ENCODE results near the gene PRPSAP1. TPM values are rescaled to one million over a fixed set of nuclear protein-coding genes. Genes with fewer than 3 reads are reported as not detected.

The PRPSAP1 gene
- total RNA-seq, 1 donor from 2014 or later = 41.2 TPM

DNA sequence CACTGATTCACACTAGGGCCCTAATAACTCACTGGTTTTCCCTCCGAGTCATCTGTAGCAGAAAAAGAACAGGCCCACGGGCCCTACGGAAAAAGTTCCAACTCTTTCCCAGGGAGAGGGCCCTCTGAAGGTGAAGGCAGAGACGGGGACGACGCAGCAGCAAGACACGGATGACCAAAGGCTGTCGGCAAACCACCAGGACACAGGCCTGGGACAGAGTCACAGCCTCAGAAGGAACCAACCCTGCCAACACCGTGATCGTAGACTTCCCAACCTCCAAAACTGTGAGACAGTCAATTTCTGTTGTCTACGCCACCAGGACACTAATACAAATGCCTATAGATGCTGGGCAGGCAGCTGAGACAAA is 25.5 kb upstream of the PRPSAP1 start:
- Mint-ChIP-seq H3K27ac (no peak overlapping the region), H3K9me3 (no peaks in the 10 kb centered on the region), H3K36me3 (ENCODE audit: low read depth) (no peaks in the 10 kb centered on the region), H3K27me3 (ENCODE audit: insufficient read depth) (peaks cover 7% of the 10 kb centered on the region), H3K4me1 (ENCODE audit: low read depth) (peaks cover 10% of the 10 kb centered on the region), H3K4me3 (no peak overlapping the region)
- intact Hi-C loops (cut with micrococcal nuclease) = no loop called here
- no peak for DNase-seq (ENCODE audit: low spot score)

DNA sequence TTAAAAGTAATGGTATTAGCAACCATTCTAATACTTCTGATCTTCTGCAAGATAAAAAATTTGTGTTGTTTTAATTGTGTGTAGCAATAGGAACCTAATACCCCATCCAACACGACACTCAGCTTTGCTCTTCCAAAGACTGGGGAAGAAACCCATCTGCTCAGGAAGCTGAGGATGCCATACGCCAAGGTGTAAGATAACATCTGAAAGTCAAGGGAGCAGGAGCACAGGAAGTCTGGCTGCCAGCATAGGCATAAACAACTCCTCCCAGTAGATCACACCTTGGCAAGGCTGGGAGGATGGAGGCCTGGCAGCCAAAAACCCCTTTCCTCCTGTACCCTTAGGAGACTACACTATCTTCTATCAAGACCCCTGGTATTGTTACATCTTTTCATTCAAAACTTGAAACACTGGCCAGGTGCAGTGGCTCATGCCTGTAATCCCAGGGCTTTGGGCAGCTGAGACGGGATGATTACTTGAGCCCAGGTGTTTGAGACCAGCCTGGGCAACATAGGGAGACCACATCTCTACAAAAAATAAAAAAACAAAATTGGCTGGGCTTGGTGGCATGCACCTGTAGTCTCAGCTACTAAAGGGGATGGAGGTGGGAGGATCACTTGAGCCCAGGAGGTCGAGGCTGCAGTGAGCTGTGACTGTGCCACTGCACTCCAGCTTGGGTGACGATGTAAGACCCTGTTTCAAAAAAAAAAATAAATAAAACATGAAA is 25.0 kb upstream of the PRPSAP1 start:
- intact Hi-C loops (cut with micrococcal nuclease) = no loop called here
- Mint-ChIP-seq H3K9me3 (no peaks in the 10 kb centered on the region), H3K4me3 (no peak overlapping the region), H3K36me3 (ENCODE audit: low read depth) (no peaks in the 10 kb centered on the region), H3K27ac (no peak overlapping the region), H3K27me3 (ENCODE audit: insufficient read depth) (peaks cover 7% of the 10 kb centered on the region), H3K4me1 (ENCODE audit: low read depth) (peaks cover 8% of the 10 kb centered on the region)
- DNase-seq (ENCODE audit: low spot score) = no peak

DNA sequence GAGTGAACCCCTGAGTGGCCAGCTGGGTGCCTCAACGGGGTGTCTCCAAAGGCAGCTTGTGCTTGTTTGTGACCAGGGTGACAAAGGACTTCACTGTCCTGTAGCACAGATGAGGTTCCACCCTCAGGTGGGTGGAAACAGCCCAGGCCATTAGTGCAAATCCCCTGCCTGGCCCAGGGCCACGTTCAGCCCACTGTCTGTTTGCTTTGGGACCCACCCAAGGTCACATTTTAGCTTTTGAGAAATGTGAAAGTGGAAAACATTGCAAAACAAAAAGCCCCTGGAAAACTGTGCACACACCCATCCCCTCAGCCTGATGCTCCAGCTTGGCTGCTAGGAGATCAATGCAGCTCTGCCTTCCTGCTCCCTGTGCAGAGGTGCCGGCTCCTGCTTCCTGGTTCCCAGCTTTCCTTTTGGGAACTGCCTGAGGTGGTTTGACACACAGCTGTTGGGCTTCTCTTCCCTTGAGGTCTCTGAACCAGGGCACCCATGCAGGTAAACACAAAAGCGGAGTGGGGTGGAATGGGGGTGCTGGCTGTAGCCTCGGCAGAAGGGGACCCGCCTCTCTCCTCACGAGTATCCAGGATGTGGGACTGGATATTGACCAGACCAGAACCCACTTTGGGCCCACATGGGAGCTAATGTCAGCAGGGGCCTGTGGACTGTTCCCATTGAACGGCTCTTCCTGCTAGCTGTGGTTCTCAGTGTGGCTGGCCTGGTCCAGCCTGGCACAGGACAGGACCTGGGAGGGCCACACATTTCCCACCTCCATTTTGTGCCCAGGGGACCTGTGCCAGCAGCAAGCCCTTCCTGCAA is 22.8 kb upstream of the PRPSAP1 start:
- Mint-ChIP-seq H3K4me3 (no peak overlapping the region), H3K27me3 (ENCODE audit: insufficient read depth) (peaks cover 9% of the 10 kb centered on the region), H3K27ac (no peak overlapping the region), H3K36me3 (ENCODE audit: low read depth) (no peaks in the 10 kb centered on the region), H3K9me3 (no peaks in the 10 kb centered on the region), H3K4me1 (ENCODE audit: low read depth) (peaks cover 5% of the 10 kb centered on the region)
- DNase-seq (ENCODE audit: low spot score) = no peak
- intact Hi-C loops (cut with micrococcal nuclease) = no loop called here

DNA sequence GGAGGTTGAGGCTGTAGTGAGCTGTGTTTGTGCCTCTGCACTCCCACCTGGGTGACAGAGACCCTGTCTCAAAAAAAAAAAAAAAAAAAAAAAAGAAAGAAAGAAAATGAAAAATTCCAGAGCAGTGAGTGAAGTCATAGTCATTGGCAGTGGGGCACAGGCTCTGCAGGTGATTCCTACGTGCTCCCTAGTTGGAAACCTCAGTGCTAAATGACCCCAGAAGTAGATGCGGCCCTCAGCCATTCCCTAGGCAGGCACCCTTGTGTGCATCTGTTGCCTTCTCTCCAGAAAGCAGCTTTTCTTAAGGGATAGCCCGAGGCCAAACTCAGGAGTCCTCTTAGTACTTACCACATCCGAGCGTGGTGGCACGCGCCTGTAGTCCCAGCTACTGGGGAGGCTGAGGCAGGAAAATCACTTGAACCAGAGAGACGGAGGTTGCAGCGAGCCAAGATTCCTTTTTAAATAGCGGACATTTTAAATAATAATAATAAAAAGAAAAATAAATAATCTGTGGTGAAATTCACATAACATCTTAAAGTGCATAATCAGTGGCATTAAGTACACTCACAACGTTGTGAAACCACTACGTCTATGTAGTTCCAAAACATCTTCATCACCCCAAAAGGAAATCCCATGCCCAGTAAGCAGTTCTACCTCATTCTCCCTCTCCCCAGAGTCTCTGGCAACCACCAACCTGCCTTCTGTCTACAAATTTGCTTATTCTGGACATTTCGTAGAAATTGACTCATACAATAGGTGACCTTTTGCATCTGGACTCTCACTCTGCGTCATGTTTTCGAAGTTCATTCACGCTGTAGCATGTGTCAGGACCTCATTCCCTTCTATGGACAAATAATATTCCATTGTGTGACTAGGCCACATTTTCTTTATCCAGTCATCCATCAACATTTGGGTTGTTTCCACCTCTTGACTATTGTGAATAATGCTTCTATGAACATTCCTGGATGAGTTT is 18.2 kb upstream of the PRPSAP1 start:
- intact Hi-C loops (cut with micrococcal nuclease) = no loop called here
- DNase-seq (ENCODE audit: low spot score) = no peak
- Mint-ChIP-seq H3K27ac (no peak overlapping the region), H3K4me1 (ENCODE audit: low read depth) (no peaks in the 10 kb centered on the region), H3K4me3 (no peak overlapping the region), H3K9me3 (no peaks in the 10 kb centered on the region), H3K27me3 (ENCODE audit: insufficient read depth) (peaks cover 7% of the 10 kb centered on the region), H3K36me3 (ENCODE audit: low read depth) (no peaks in the 10 kb centered on the region)

DNA sequence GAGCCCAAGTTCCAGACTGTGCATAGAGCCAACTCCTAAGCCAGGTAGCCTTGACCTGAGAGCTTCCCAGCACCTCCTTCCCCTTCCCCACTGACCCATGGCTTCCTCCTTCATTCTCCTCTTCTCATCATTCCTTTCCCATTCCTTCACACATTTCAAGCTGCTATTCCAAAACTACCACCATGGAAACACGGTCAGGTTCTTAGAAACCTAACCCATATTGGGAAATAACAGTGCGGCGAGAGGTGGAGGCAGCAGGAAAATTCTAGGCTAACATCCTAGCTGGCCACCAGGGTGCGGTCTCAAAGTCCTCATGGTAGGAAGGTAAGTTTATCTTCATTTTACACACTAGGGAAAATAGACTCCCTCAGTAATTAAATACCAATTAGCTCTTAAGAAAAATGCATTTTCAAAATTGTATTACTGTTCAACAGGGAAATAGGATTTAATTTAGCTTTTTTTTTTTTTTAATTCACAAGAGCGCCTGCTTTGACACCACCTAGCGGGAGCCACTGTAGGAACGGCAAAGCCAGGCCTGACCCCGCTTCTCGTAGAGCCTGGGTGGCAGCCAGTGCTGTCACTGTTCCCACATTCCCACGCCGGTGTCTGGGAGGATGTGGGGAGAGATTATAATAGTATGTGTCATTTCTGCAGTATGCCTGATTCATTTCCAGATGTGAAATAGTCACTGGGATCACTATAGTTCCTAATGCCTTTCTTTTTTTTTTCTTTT is 16.7 kb upstream of the PRPSAP1 start:
- H3K9me3 Mint-ChIP-seq = no peaks in the 10 kb centered on the region
- intact Hi-C loops (cut with micrococcal nuclease) = no loop called here
- H3K27ac Mint-ChIP-seq = no peak overlapping the region
- peaks cover 8% of the 10 kb centered on the region for H3K27me3 Mint-ChIP-seq (ENCODE audit: insufficient read depth)
- no peaks in the 10 kb centered on the region for H3K4me1 Mint-ChIP-seq (ENCODE audit: low read depth)
- H3K4me3 Mint-ChIP-seq = no peak overlapping the region
- DNase-seq (ENCODE audit: low spot score) = no peak
- H3K36me3 Mint-ChIP-seq (ENCODE audit: low read depth) = no peaks in the 10 kb centered on the region

DNA sequence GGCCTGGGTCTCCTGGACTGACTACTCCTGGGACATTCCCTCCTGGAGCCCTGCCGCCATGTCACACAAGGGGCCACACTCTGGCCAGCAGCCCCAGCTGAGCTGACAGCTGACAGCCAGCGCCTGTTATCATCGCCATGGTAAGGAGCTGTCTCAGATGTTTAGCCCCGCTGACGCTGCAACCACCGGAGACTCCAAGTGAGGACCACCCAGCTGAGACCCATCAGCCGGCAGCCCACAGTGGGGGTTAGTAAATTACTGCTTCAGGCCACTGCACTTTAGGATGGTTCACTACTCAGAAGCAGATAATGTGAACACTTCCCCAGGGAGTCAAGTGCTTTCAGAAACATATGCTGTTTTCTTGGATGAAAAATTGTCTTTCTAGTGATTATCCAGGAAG is 16.1 kb upstream of the PRPSAP1 start:
- intact Hi-C loops (cut with micrococcal nuclease) = no loop called here
- H3K27me3 Mint-ChIP-seq (ENCODE audit: insufficient read depth) = peaks cover 6% of the 10 kb centered on the region
- no peaks in the 10 kb centered on the region for H3K9me3 Mint-ChIP-seq
- no peak overlapping the region for H3K27ac Mint-ChIP-seq
- no peaks in the 10 kb centered on the region for H3K4me1 Mint-ChIP-seq (ENCODE audit: low read depth)
- no peaks in the 10 kb centered on the region for H3K36me3 Mint-ChIP-seq (ENCODE audit: low read depth)
- H3K4me3 Mint-ChIP-seq = no peak overlapping the region
- no peak for DNase-seq (ENCODE audit: low spot score)

DNA sequence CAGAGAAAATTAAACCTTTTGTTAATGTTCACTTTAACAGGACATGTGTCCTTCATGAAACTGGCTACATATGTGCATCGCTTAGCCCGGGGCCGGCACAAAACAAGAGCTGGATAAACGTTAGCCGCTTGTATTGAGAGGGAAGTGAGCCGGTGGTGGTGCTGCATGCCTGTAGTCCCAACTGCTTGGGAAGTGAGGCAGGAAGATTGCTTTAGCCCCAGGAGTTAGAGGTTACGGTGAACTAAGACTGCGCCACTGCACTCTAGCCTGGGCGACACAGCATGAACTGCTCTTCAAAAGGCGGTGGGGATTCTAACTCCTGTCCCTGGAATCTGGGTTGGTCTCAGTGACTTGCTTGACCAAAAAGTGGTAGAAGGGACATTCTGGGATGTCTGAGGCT is 15.7 kb upstream of the PRPSAP1 start:
- H3K4me3 Mint-ChIP-seq = no peak overlapping the region
- H3K4me1 Mint-ChIP-seq (ENCODE audit: low read depth) = no peaks in the 10 kb centered on the region
- H3K36me3 Mint-ChIP-seq (ENCODE audit: low read depth) = no peaks in the 10 kb centered on the region
- intact Hi-C loops (cut with micrococcal nuclease) = no loop called here
- DNase-seq (ENCODE audit: low spot score) = no peak
- H3K27ac Mint-ChIP-seq = no peak overlapping the region
- no peaks in the 10 kb centered on the region for H3K9me3 Mint-ChIP-seq
- peaks cover 6% of the 10 kb centered on the region for H3K27me3 Mint-ChIP-seq (ENCODE audit: insufficient read depth)

DNA sequence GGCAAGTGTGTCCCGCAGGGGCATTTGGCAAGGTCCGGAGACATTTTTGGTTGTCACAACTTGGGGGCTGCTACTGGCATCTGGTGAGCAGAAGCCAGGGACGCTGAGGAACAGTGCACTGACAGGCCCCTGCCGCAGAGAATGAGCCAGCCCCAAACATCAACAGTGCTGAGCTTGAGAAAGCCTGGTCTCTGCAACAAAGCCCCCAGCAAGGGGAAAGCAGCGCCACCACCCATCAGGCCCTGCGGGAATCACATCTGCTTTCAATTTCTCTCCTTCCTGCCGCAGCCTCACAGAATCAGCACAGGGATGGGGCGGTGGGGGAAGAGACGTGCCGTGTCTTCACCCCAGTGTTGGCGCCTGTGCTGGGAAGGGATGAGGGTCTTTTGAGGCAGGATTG is 14.8 kb upstream of the PRPSAP1 start:
- no peak for DNase-seq (ENCODE audit: low spot score)
- Mint-ChIP-seq H3K4me1 (ENCODE audit: low read depth) (no peaks in the 10 kb centered on the region), H3K9me3 (no peaks in the 10 kb centered on the region), H3K36me3 (ENCODE audit: low read depth) (no peaks in the 10 kb centered on the region), H3K27ac (no peak overlapping the region), H3K27me3 (ENCODE audit: insufficient read depth) (peaks cover 3% of the 10 kb centered on the region), H3K4me3 (no peak overlapping the region)
- intact Hi-C loops (cut with micrococcal nuclease) = no loop called here

DNA sequence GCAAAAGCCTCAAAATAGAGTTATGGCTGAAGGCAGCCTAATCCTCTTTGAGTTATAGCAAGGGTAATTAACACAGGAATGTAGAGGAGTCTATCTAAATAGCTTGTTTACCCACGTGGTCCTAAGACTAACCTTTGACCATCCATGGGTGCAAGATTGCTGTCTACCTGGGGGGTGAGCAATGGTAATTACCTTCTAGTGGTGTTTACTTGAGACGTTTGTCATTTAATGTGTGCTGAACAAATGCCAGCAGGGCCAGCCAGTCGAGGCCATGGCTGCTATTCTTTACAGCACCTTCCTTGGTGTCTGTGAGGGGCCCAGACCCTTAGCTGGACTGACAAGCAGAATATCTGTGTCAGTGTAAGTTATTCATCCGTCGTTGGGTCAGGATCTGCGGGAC is 13.9 kb upstream of the PRPSAP1 start:
- no peak for DNase-seq (ENCODE audit: low spot score)
- no peaks in the 10 kb centered on the region for H3K36me3 Mint-ChIP-seq (ENCODE audit: low read depth)
- intact Hi-C loops (cut with micrococcal nuclease) = no loop called here
- no peaks in the 10 kb centered on the region for H3K9me3 Mint-ChIP-seq
- no peaks in the 10 kb centered on the region for H3K4me1 Mint-ChIP-seq (ENCODE audit: low read depth)
- no peak overlapping the region for H3K4me3 Mint-ChIP-seq
- peaks cover 3% of the 10 kb centered on the region for H3K27me3 Mint-ChIP-seq (ENCODE audit: insufficient read depth)
- no peak overlapping the region for H3K27ac Mint-ChIP-seq

DNA sequence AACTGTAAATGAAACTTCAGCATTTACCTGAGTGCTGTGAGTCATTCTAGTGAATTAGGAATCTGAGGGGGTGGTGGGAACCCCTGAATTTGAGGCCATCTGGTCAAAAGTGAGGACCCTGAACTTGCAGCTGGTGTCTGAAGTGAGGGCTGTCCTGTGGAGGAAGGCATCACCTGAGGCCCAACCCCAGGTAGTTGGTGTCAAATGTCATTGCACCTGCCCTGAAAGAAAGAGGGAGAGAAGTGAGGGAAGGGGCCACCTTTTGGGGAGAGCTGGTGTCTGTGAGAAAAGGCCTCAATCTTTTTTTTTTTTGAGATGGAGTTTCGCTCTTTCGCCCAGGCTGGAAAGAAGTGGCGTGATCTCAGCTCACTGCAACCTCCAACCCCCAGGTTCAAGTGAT is 12.5 kb upstream of the PRPSAP1 start:
- Mint-ChIP-seq H3K27ac (no peak overlapping the region), H3K4me1 (ENCODE audit: low read depth) (no peaks in the 10 kb centered on the region), H3K27me3 (ENCODE audit: insufficient read depth) (peaks cover 3% of the 10 kb centered on the region), H3K4me3 (no peak overlapping the region), H3K36me3 (ENCODE audit: low read depth) (no peaks in the 10 kb centered on the region), H3K9me3 (no peaks in the 10 kb centered on the region)
- intact Hi-C loops (cut with micrococcal nuclease) = no loop called here
- no peak for DNase-seq (ENCODE audit: low spot score)

DNA sequence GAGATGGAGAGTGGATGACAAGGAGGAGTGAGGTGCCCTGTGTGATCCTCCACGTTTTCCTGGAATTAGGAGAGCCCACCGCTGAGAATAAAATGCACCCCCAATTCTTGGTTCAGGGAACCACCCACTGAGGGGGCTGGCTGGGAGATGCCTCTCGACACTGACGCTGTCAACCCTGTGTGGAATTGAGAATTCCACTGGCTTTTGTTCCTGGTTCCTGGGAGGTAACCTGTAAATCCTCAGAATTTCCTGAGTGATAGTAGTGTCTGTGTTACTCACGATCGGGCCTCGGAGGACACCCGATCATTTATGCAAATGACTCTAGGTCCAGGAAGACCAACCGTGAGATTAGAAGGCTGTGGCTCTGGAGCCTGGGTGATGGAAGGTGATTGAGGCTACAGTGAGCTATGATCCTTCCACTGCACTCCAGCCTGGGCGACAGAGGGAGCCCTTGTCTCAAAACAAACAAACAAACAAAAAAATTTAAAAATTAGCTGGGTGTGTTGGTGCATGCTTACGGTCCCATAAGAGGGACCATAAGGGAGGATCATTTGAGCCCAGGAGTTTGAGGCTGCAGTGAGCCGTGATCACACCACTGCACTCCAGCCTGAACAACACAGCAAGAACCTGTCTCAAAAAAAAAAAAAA is 11.7 kb upstream of the PRPSAP1 start:
- DNase-seq (ENCODE audit: low spot score) = no peak
- no peak overlapping the region for H3K27ac Mint-ChIP-seq
- no peaks in the 10 kb centered on the region for H3K9me3 Mint-ChIP-seq
- peaks cover 3% of the 10 kb centered on the region for H3K27me3 Mint-ChIP-seq (ENCODE audit: insufficient read depth)
- H3K36me3 Mint-ChIP-seq (ENCODE audit: low read depth) = no peaks in the 10 kb centered on the region
- intact Hi-C loops (cut with micrococcal nuclease) = no loop called here
- H3K4me1 Mint-ChIP-seq (ENCODE audit: low read depth) = no peaks in the 10 kb centered on the region
- no peak overlapping the region for H3K4me3 Mint-ChIP-seq

Measured in activated T-helper 1 cell treated with anti-CD3 and anti-CD28 coated beads, Interleukin-12 subunit alpha, Interleukin-12 subunit beta, Interleukin-2, Interleukin-4 antibody, amounts not matched to agents 30 ng/mL and 10 ng/mL and 1 ng/mL, durations not matched to agents 14 hours and 24 hours and 36 hours (primary cell).